CD4-positive, alpha-beta T cell treated with Interleukin-15 for 1 hour (primary cell): Measurements from ENCODE around the gene WNT5B.
A peak's percentile ranks its signal among the peaks of the same experiment; 100 is the strongest.
"Not testable (repeated sequence)": the region's sequence is repeated elsewhere in the genome, so short reads cannot be mapped to it uniquely, and the experiment has no call there.

ENCODE experiments used
- DNase-seq: peaks from one replicate; pipeline ENCODE4 v3.0.0-alpha.2; 2020

WNT5B gene

GRCh38 chr12:1602706-1603105 is 26.3 kb upstream of the WNT5B start:
- not testable (repeated sequence) for DNase-seq

DNA sequence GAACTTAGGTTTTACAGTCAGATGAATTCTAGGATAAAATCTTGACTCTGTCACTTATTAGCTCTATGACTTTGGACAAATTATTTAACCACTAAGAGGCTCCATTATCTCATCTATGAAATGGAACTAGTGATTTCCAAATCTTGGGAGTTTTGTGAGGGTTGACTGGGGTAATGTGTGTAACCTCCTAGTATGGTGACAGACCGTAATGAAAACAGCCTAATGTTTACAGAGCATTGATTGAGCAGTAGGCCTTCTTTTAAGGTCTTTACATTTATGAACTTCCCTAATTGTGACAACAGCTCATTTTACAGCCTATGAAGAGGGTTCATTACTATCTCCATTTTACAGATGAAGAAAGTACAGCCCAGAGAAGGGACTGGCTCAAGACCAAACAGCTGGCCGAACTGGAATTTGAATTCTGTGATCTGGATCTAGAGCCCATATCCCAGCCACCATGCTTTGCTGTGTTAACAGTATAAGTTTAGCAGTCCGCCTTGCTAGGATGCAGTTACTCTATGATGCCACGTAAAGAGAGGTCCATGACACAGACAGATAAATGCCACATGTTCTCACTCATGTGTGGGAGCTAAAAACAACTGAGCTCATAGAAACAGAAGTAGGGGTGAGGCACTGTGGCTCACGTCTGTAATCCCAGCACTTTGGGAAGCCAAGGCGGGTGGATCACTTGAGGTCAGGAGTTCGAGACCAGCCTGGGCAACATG is 25.6 kb upstream of the WNT5B start:
- no peak for DNase-seq

DNA sequence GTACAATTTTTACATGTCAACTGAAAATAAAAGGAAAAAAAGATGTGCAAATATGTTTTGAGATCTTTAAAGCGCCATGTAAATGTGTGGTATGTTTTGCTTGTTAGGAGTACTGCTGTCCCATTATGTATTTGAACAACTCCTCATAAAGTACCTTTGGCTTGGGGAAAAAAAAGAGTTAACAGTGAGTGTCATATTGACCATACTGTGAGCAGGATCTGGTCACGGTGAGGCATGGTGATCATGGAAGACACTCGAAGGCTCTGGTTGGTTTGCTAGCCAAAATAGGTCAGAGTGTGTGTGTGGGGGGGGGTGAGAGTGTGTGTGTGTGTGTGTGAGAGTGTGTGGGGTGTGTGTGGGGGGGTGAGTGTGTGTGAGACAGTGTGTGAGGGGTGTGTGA is 24.6 kb upstream of the WNT5B start:
- DNase-seq, result no peak

- peak; percentile 68 for DNase-seq
Observed at GRCh38 chr12:1605129-1606020, 23.7 kb upstream of the WNT5B start.

DNA sequence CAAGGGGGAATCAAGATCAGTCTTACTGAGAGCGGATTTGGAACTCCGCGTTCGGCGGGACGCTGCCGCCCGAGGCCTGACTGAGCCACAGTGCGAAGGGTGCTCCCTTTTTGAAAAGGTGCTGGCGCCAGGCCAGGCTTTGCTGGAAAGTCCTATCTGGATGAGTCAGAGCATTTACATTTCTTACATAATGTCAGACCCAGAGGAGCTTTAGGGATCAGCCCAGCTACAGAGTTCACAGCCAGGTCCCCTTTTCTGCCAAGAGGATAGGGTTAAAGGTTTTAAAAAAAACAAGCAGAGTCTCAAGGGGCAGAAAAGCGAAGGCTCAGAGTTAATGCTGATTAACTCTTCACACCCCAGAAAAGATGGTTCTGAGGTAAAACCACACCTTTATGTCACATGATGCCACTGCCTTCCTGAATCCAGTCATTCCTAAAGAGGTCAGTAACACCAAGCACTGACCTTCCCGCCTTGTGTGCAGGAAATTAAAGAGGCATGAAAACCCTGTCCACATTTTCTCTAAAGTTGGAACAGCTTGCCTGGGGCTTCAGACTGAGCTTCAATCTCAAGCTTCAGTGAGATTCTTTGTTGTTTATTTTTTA is 22.9 kb upstream of the WNT5B start:
- peak; percentile 77 for DNase-seq

DNA sequence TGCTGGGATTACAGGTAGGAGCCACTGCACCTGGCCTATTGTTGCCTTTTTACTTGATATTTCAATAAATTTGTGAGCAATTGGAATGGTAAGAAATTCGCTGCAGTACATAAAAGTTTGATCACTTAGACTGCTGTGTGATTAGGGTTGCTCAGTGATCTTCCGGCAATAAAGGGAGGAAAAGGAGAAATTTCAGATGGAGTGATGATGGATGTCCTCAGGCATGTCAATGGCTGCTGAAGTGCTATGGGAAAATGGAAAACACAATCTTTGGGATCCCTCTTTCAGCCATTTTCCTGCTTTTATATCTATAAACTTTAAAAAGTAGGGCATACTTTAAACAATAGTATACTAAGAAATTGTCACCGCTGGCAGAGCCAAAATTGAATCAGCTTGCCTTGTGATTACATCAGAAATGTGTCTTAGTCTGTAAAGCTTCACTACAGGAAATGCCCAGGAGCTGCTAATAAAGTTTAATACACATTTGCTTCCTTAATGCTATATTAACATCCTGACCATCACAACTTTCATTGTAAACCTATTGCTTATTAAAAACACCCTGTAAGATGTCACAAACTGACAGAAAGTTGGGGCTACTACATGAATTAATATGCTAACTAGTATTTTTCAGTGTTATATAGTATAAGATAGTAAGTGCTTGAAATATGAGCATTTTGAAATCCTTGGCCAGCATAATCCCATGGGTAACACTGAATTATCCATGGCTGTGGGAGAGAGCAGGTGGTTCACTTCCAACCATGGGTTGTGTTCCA is 20.9 kb upstream of the WNT5B start:
- no peak for DNase-seq

GRCh38 chr12:1608713-1609119 is 20.3 kb upstream of the WNT5B start:
- DNase-seq, result no peak

- no peak for DNase-seq
Observed at GRCh38 chr12:1610072-1610643, 18.9 kb upstream of the WNT5B start.

GRCh38 chr12:1611803-1612572 is 17.0 kb upstream of the WNT5B start:
- no peak for DNase-seq

DNA sequence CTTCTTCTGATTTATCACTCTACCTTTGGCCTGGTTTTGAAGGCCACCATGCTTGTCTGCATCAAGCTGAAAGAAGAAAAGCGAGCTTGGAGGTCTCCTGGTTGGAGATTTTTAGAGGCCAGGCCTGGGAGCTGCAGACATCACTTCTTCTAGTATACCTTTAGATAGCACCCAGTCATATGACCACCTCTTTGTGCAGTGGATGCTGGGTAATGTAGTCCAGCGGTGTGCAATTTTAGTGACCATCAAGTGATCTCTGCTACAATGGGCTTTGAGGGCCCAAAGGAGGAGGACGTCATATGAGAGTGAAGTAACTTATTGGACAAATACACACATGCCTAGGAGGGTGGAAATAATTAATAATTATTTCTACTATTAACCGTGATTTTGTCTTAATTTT is 15.2 kb upstream of the WNT5B start:
- DNase-seq, result no peak

DNA sequence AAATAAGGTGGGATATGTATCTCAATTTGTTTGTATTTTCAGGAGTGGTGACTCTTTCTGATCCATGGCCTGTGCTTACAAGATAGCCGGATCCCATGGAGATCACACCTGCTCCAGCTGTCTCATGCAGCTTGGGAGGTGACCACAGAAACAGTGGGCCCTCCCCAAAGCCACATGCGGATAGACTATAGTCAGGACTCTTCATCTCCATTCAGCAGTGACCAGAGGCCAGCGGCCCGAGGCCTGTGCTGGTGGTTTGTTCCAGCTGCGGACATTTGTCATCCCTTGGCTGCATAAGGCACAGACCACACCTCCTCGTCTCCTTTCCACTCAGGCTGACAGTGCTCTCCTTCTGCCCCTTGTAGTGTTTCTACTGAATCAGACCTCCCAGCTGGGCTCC is 14.7 kb upstream of the WNT5B start:
- no peak for DNase-seq

- peak; percentile 26 for DNase-seq
Observed at GRCh38 chr12:1616233-1617066, 12.6 kb upstream of the WNT5B start.

DNA sequence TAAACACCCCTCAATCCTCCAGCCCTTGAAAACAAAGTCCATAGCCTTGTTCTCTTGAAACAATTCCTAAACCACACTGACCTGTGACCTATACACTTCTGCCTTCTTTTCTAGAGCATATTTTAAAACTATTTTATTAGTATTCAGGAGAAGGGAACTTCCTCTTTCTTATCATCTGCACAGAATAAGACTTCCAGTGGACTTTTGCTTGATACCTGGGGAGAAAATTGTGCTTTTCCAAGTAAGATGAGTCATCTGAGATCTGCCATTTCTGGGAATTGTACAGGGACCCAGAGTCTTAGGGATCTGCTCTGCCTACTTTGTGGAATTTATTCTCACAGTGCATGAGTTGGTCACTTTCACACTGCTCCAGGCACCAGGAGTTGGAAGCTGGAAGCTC is 10.5 kb upstream of the WNT5B start:
- no peak for DNase-seq

GRCh38 chr12:1619159-1619558 is 9.9 kb upstream of the WNT5B start:
- no peak for DNase-seq

- DNase-seq, result peak; percentile 61
Observed at GRCh38 chr12:1619587-1619986, 9.4 kb upstream of the WNT5B start.

- no peak for DNase-seq
Observed at GRCh38 chr12:1620092-1620491, 8.9 kb upstream of the WNT5B start.

GRCh38 chr12:1622406-1622805 is 6.6 kb upstream of the WNT5B start:
- no peak for DNase-seq

GRCh38 chr12:1629338-1630132 is 504 bp downstream of the WNT5B start:
- DNase-seq, result no peak

GRCh38 chr12:1630133-1630826 is 1.2 kb downstream of the WNT5B start:
- DNase-seq, result no peak
